HG02678 (cell line): ENCODE results near the gene BEND6.
A peak's percentile ranks its signal among the peaks of the same experiment; 100 is the strongest.

Source experiments
- ATAC-seq: cut with Tn5 transposase; IDR thresholded peaks from one replicate; pipeline ENCODE4 v1.9.1; 2021; ENCODE audit warnings: mild to moderate bottlenecking, moderate library complexity; ENCODE audit not compliant: unreplicated experiment

The BEND6 gene

DNA sequence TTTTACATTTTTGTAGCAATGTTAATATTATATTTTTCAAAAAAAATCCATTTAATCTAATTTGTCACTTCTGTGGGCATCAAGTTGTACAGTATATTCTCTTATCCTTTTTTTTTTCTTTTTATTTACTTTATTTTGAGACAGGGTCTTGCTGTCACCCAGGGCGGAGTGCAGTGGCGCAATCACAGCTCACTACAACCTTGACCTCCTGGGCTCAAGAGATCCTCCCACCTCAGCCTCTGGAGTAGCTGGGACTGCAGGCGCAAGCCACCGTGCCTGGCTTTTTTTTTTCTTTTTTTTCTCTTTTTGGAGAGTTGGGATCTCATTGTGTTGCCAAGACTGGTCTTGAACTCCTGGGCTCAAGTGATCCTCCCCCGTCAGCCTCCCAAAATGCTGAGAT is 14.4 kb upstream of the BEND6 start:
- no peak for ATAC-seq

DNA sequence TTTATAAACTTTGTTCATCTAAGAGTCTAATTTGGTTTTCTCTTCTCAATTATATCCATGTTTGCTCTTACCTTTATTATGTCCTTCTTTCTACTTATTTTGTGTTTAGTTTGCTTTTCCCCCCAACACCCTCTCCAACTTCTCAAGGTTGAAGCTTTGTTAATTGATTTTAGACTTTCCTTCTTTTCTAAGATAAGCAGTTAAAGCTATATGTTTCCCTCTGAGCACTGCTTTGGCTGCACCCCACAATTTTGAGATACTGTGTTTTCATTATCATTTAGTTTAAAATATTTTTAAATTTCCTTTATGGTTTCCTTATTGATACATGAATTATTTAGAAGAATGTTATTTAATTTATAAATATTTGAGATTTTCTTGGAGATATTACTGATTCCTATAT is 13.9 kb upstream of the BEND6 start:
- ATAC-seq: no peak

DNA sequence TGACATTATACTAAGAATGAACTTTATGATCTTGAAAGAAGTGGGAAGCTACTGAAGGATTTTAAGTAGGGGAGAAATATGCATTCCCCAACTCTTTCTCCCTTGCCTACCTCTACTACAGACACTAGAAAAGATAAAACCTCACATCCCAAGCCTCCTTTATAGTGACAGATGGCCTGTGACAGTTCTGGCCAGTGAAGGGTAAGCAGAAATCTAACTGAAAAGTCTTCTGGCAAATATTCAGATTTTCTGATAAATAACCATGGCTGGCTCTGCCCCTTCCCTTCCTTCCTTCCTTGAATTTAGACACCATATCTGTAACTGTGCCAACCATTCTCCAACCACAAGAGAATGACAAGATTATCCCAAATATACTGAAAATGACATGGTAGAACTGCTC is 10.2 kb upstream of the BEND6 start:
- ATAC-seq: no peak

DNA sequence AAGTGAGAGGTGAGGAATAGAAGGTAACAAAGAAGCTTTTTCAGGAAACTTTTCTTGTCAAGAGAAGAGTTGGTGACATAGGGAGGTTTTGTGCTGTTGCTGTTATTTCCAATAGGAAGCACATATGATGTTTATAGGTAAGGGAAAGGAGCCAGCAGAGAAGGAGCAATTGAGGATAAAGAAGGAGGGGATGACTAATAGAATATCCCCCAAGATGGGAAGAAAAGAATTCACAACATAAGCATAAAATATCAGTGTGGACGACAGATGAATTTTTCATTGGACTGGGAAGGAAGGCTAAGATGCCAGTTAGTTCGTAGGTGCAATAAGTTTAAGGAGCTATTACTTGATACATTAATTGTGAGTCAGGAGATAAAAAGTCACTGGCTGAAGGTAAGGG is 8.5 kb upstream of the BEND6 start:
- no peak for ATAC-seq

DNA sequence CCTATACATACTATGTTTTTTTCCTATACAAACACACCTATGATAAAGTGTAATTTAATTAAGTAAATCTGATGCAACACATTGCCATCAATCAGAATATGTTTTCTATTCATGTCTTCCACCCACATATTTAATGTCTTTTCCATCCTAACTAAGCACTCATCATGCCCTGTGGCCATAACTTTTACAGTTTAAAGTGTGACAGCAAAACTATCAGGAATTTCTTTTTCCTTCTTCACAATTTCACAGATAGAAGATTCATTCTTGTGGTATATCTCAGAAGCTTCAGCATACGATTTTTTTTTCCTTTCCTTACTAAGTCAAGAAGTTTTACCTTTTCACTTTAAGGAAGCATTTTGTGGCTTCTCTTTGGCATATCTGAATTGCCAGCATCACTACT is 7.0 kb upstream of the BEND6 start:
- ATAC-seq: no peak

DNA sequence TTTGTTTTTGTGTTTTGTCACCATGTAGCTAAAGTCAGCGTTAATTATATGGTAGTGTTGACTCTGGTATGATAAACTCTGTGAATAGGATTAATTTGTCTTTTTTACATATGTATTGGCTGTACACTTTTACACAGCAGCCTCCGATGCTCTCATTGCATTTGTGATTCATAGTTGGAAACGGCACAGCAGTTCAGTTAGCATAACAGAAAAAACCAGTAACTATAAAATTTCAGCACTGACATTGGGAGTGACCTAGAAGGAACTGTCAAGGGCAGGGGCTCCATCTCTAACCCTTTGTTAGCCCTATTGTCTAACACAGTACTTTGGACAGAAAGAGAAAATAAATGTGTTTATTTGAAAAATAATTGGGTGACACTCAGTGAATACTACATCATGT is 5.6 kb upstream of the BEND6 start:
- ATAC-seq: no peak

DNA sequence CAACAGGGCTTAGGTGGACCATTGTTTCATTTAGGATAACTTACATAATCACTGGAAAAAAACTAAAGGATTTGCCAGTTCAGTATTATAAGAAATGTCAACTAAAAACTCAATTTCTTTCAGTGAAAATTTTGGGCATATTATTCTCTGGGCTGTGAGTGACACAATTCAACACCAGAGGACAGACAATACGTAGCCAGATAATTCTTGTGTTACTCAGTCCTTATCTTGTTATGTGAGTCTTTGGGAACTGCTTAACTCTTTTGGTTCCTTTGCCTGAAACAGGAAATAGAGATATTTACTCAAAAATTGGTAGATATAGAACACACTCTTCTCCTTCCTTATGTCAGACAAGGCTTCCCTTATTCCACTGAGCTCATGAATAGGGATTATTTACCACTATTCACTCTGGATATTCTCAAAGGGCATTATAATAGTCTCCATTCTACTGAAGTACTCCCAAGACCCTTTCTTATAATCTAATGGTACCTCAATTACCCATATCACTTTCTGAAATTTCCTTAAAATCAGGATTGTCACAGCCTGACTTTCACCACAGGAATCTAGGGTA is 4.9 kb upstream of the BEND6 start:
- no peak for ATAC-seq

DNA sequence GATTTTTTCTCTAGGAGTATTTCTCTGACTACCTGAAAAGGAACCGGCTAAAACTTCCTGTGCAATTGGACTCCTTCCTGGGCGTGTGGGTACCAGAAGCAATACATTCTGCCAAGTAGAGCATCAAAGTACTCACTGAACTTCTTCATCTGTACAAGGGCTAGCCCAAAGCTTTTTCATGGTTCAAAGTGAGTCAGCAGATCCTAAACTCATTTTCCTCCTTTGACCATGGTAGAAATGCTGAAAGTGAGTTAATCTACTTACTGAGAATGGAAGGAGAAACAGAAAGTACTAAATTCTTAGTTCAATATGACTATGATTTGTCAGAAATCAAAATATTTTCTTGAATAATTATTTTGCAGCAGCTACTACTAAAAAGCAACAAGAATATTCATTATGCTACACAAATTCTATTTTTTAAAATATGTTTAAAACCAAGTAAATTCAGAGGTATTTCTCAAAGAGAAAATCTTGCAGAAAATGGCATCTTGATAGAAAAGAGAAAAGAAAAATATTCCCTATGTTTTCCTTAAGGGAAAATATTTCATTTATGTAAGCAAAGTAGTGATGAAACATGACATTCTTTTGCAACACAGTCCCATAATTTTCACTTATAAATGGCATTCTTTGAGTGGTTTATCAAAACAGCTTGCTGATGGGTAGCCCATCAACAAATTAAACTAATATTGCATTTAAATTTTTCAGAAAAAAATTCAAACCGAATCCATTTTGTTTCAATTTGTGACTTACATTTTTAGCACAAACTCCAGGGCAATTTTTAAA is 3.7 kb upstream of the BEND6 start:
- ATAC-seq: no peak

DNA sequence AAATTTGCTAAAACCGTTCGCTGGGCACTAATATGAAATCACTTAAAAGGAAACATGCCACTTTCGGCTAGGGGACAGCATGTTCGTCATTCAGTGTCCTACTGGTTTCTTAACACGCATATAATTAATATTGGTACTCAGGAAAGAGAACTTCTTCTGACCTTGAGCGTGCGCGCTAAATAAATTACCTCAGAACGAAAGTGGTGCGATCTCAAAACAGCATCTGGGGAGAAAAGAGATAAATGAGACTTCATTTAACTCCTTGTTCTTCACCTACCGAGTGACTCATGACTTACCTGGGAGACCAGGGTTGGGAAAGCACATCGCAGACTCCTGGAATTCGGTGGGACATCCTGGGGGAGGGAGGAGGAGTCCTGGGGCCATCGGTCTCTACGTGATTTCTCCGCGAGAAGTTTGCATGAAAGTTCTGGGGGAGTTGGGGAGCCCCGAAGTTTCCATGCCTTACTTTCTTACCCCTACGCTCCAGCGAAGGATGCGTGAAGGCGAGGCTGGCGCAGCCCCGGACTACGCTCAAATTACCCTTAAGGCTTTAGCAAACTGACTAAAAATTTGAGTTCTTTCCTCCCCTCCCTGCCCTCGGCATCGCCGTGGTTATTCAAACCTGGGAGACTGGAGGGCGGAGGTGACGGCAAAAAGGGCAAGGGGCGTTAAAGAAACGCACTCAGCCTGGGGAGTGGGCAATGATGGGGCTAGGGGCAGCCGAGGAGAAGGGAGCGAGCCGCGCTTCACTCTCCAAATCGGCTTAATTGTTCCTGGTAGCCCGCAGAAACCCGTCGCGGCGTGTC is 1.1 kb upstream of the BEND6 start:
- ATAC-seq: no peak

DNA sequence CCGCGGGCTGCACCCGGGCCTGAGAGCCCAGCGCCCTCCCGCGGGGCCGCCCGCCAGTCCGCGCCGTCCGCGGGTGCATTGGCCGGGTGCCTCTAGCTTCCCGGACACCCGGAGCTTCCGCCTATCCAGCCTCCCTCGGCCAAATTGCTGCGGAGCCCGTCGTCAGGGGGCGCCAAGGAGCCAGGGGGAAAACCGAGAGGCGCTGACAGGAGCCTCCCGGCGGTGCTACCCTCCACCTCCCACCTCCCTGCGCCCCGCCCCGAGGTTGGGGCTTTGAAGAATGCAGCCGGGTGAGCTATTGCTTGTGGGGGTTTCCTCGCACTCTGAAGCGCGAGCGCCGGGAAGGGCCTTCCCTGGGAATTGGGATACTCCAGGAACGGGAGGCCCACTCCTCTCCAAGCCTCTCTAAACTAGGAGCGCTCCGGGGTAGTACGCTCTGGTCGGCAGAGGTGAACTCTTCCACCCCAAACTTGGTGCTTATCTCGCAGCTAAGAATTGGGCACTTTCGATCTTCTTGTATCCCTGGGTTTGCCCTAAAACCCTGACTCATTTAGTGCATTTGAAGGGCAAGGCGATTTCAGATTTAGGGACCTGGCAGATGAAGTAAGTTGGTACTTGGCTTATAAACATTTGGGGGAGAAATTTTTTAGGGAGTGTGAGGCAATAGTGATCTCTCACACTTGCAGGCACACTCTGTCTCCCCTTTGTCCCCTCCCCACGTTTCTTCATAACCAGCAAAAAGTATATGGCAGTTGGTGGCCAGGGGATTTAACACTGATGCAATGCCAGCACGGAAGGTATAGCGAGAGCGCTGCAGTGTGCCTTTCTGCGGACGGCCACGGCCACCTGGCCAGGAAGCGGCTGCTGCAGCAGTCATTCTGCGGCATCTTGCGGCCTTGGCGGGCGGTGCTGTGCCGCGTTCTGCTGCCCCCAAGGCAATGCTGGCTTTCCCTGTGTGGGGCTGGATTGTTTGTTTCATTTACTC is 556 bp downstream of the BEND6 start:
- ATAC-seq: peak; percentile 62

DNA sequence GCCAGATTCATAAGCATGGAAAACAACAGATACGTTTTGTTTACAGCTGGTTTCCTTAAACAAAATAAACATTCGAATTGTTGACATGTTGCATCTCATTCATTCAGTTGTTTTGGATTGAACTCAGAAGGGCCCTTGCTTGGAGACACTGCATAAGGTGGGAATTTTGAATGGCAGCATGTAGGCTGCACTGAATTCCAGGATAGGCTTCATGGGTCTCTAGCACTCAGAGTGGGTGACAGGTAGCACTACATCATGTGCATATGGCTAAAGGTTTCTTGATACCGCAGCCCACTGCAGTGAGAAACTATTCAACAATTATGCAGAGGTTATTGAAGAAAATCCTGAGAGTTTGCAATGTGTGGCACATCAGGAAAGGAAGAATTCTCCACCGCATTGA is 1.6 kb downstream of the BEND6 start:
- no peak for ATAC-seq

DNA sequence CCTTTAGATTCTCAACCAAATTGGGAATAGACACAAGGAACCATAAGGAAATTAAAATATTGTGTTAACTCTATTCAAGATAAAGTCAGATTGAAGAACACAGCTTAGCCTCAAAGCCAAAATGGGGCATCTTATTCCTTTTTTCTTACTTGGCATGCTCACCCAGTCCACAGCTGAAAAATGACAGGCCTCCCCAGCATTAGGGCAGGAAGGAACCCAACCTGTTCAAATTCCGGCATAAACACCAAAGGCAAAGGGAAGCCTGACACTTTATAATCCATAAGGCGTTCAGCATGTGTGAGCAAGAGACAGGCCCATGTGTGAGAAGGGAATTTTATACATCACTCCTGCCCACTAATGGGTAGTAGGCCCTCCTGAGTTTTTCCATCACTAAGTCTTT is 2.9 kb downstream of the BEND6 start:
- no peak for ATAC-seq

DNA sequence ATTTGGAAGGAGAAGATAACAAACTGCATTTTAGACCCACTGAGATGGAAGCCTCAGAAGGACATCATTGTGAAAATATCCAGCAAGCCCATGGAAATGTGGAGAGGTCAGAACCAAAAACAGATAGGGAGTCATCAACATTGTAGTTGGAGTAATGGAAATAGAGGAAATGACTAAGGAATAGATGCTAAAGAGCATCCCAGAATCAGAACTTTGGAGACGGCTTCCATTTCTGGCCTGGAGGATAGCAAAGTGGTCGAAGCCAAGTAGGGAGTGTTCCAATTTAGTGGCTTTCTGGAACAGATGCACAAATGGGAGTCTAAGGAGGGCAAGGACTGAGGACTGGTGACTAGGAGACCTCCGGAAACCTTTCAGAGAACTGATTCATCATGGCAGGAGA is 3.6 kb downstream of the BEND6 start:
- no peak for ATAC-seq

DNA sequence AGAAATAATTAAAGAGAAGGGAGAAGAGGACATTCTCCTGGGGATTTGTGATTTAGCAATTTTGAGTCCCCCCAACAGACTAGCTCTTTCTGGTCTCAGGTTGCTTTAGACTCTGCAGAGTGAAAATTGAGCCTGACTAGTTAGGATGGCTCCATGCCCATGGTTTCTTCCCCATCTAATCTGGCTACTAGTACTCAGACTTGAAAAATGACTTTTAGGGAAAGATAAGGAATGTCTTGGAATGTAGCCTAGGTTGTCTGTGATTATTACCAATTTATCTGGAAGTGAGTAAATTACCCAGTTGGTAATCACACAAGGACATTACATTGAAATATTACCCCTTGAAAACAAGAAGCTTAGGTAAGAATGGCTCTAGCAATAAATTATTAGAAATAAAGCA is 4.2 kb downstream of the BEND6 start:
- ATAC-seq: no peak

DNA sequence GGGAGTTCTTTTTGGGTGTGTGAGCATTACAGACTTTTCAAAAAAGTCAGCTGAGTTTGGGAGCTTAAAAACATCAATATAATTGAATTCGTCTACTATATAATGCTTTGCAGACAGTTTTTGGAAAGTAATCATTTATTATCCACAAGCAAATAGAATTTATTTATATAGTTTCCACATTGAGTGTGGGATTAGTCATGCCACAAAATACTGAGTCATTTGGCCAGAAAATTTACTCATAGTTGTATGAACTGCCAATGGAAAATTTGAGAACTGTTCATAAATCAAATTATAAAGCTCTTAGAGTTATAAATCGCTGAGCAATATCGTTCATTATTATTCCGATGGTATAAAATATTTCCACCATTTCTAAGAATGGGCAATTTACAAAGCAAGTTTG is 5.0 kb downstream of the BEND6 start:
- ATAC-seq: no peak

DNA sequence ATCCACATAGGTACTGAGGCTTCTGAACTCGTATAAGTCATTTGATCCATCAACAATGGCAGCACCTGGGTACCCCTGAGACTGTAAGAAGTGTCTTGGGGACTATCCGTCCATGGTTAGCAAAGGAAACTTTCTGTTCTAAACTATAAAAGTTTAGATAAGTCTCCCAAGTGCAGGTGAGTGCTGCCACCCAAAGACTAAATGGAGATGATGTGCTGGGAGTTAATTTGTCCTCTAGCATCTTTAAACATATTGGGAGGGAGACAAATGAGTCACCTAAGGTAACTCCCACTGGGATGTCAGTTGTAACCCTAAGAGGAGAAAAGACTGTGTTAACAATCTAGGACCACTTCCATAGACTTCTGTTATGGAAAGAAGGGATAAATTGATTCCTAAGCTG is 6.2 kb downstream of the BEND6 start:
- no peak for ATAC-seq

DNA sequence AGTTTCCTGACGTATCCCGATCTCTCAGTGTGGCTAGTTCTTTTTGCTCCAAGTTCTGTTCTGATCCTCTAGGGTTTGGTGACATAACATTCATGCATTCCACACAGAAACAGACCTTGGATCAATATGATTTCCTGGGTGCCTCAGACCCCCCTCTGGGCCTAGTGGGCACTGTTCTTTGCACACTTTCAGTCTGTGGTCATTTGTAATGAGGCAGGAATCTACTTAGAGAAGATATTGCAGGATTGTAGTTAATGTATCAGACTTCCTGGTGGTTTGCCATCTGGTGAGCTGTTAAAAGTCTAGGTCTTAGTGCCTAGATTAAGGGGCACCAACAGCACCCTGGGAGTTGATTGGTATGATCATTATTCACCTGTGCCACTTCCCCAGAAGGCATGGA is 7.5 kb downstream of the BEND6 start:
- ATAC-seq: no peak

DNA sequence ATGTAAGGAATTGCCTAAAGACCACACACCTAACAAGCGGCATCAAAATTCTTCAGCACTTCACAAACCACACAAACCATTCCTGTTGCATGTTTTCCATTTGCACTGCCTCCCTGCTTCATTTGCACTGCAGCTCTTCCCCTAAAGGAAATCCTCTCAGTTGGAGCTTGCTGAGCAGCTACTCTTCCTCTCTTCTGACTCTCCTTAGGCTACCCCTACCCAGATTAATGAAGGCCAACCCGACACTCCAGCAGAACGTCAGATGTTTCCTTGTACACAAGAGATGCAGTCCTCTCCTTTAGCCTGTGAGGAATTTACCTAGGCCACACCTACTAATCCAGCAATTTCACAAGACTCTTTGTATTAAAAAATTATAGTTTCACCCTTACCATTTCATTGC is 8.1 kb downstream of the BEND6 start:
- no peak for ATAC-seq

DNA sequence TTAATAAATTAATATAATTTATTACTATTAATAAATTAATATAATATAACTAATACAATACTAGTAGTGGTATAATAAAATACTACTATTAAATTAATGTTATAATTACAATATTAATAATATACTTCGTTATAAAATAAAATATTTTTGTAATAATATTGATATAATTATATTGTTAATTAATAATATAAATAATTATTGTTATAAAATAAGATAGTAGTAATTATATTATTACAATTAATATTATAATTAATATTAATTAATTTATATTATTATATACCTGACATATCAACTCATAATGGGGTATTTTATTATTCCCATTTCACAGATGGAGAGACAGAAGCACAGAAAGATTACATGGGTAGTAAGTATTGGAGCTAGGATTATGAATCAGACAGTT is 8.9 kb downstream of the BEND6 start:
- no peak for ATAC-seq

DNA sequence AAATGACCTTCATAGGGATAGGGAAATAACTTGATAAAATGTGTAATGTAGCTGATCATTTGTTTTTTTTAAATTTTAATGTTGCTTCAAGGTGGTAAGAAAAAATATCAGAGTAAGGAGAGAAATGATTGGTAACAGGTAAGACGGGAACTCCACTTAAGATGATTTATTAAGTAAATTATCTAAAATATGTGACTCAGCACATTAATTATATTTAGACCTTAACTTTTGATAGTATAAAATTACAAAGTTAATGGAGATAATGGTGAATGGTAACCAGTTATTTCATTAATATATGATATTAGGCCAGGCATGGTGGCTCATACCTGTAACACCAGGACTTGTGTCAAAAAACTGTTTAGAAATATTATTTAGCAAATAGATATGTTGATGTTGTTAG is 10.2 kb downstream of the BEND6 start:
- ATAC-seq: no peak

DNA sequence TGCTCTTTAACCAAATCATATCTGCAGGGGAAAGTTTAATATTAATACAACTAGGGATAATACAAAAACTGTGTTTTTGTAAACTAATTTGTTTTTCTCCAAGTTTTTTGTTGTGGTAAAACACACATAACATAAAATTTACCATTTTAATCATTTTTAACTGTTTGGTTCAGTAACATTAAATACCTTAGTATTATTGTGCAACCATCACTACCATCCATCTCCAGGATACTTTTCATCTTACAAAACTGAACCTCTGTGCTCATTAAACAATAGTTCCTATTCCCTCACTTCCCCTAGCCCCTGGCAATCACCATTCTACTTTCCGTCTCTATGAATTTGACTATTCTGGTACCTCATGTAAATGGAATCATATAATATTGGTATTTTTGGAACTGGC is 15.9 kb downstream of the BEND6 start:
- no peak for ATAC-seq
